Activated CD4-positive, alpha-beta T cell treated with anti-CD3 and anti-CD28 coated beads, Interleukin-2, Interleukin-6, amounts not matched to agents 100 ng/mL and 50 ng/mL, durations not matched to agents 16 hours and 8 hours (primary cell): Measurements from ENCODE around the gene POSTN.
"Not testable (repeated sequence)": the region's sequence is repeated elsewhere in the genome, so short reads cannot be mapped to it uniquely, and the experiment has no call there.

Source experiments
- DNase-seq: peaks from one replicate; pipeline ENCODE4 v3.0.0-alpha.2; 2020

POSTN gene

GRCh38 chr13:37594550-37594949 is 4.0 kb downstream of the POSTN start:
- no peak for DNase-seq

GRCh38 chr13:37589381-37589780 is 9.2 kb downstream of the POSTN start:
- DNase-seq = not testable (repeated sequence)

DNA sequence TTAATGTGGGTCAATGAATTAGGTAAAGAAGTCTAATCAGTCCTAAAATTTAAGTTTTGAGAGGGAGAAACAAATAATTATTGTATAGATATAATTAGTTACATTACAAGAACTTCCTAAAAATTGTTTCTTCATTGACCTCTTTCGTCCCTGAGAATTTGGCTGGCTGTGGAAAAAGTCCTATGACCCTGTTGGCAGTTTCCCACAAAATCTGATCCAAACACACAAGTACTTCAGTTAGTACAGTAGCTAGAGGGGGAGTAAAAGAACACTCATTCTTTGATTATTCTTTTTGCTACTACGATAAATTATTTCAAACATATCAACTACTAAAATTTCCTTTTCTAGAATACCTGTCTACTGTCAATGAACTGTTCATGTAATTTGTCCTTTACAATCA is 11.3 kb downstream of the POSTN start:
- DNase-seq = no peak

GRCh38 chr13:37586164-37586563 is 12.4 kb downstream of the POSTN start:
- DNase-seq = no peak

DNA sequence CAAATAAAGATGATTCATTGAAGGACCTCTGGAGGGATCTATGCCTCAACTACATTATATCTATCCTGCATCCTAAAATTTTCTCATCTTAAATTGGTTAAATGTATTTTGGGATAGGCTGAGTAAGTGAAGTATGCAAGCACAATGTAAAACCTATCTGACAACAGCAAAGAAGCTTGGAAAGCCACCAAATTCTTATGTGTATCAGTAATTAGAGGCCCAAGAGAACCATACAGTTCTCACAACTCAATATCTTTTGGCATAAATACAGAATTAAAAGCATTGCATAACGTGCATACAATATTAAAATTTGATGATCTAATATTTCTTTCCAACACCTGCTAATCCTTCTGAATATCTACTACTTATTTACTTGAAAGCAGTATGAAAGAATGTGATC is 13.0 kb downstream of the POSTN start:
- no peak for DNase-seq

- no peak for DNase-seq
These were observed 22.0 kb downstream of the POSTN start for GRCh38 chr13:37576601-37577000.

- DNase-seq = no peak
These were observed 33.1 kb downstream of the POSTN start for GRCh38 chr13:37565425-37565824.

- no peak for DNase-seq
These were observed 37.5 kb downstream of the POSTN start for GRCh38 chr13:37561031-37561430.

DNA sequence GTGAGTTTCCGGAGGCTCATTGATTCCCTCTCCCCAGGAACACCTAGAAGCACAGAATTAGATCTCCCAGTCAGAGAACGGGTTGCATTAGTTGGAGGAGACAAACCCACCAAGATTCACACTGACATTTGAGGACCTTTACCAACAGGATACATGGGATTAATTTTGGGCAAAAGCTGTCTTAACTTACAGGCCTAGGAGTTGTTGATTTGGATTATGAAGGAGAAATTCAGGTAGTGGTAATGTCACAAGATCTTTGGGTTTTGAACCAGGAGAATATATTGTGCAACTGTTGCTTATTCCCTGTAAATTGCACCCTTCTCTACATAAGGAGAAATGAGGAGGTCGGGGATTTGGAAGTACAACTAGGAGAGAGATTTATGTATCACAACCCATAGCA is 38.0 kb downstream of the POSTN start:
- DNase-seq = no peak

DNA sequence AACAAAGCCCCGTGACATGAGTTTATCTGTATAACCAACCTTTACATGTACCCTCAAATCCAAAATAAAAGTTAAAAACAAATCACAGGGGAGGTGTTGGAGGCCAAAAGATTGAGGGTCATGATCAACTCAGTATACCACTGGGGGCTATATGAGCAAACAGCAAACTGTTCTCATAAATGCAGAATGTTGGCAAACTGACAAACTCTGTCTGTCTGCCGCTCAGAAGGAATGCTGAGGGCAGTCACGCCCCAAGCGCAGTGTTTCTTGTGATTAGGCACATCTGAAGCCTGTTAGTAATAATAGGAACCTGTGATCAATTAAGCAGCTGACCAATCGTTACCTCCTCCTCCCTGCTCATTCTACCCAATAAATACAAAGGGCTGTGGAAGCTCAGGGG is 39.8 kb downstream of the POSTN start:
- not testable (repeated sequence) for DNase-seq

DNA sequence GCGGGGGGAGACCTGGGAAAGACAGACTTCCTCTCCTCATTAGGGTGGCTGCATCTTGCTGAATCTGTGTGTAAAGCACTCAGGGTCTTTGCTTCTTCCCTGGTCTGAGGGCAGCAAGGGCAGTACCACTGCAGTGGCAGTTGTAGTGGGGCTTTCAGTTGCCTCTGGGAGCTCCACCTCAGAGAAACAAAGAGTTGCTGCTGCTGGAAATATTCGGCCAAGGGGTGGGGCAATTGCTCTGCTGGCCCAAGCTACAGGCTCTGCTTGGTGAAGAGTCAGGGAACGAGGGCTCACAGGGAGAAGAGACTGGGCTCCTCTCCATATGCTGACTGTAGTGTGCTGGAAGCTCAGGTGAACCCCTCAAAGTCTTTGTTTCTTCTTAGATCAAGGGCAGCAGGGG is 52.5 kb downstream of the POSTN start:
- no peak for DNase-seq

DNA sequence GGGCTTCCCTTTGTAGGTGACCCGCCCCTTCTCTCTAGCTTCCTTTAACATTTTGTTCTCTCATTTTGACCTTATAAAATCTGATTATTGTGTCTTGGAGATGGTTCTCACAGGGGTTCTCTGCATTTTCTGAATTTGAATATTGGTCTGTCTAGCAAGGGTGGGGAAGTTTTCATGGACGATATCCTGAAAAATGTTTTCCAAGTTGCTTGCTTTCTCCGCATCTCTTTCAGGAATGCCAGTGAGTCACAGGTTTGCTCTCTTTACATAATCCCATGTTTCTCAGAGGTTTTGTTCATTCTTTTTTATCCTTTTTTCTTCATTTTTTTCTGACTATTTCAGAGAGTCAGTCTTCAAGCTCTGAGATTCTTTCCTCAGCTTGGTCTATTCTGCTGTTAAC is 53.6 kb downstream of the POSTN start:
- no peak for DNase-seq

- no peak for DNase-seq
These were observed 58.5 kb downstream of the POSTN start for GRCh38 chr13:37539976-37540605.

- DNase-seq = no peak
These were observed 59.4 kb downstream of the POSTN start for GRCh38 chr13:37539170-37539569.

GRCh38 chr13:37535501-37535900 is 63.1 kb downstream of the POSTN start:
- DNase-seq = no peak

DNA sequence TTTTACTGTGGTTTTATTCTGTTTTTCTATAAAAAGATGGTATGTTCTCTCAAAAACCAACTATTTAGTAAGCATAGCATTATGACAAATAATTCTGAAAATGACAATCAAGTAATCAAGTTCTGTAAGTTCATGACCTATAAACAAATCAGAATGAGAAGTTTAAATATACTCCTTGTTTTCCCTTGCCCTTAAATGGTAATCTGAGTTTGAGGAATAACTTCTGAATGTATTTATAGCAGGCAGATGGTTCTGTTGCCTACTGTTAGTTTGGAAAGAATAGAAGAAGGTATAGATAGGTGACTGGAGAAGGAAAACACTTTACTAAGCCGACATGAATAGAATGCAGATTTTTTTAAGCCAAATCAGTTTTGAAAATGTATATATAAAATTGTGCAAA is 63.9 kb downstream of the POSTN start:
- no peak for DNase-seq

DNA sequence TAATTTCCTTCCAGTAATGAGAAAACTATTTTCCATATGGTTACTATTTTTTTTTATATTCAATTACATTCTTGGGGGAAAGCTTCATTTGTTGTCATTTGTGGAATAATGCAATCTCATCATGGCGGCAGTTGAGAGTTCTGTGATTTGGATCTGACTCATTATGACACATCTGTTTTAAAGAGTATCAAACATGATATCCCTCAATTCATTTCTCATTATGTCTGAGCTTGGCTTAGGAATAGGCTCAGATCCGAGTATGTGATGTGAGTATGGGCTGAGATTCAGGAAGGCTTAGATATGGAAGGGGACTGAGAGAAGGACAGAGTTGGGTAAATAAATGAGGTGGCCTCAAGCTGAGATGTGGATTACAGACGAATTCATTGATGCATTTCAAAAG is 64.4 kb downstream of the POSTN start:
- no peak for DNase-seq

GRCh38 chr13:37531049-37531448 is 67.5 kb downstream of the POSTN start:
- no peak for DNase-seq

DNA sequence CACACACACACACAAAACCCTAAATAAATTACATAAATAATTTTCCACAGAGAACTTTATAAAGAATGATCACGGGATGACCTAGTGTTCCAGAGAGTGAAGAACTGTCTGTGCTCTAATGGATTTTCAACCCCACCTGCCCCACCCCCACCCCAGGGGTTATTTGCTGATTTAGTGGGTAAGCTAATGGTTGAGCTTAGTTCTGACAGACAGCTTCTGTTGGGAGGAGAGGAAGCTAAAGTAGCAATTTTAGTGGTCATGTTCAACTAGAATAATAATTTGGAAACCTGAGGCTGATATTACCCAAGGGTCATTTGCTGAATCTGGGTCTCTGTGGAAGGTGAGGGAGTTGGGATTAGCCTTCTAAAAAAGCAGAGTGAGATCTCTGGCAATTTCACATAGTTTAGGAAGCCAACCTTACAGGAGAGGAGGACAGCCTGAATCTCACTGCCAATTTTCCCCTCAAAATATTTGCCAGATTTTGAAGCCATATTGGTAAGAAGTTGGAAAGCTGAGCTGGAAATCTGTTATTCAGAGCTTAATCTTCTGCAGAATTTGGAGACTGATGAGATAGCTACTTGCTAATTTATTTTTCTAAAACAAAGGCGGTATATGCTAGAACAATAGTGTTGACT is 68.7 kb downstream of the POSTN start:
- DNase-seq = no peak

- no peak for DNase-seq
These were observed 71.7 kb downstream of the POSTN start for GRCh38 chr13:37526710-37527473.

GRCh38 chr13:37515226-37515625 is 83.3 kb downstream of the POSTN start:
- no peak for DNase-seq
